Lower lobe of right lung (tissue), 2 donors: ENCODE measurements around the gene CHRND. TPM values are rescaled to one million over a fixed set of nuclear protein-coding genes. Genes with fewer than 3 reads are reported as not detected.

ENCODE experiments used
- ATAC-seq, 2 donors: fragments of 200-7000 bp; cut with Tn5 transposase; one replicate each; pipeline ENCODE4 v1.9.1; 2020 to 2022; ENCODE audit warnings: mild to moderate bottlenecking in 2 of 2, moderate library complexity in 2 of 2
- DNase-seq: peaks from one replicate; pipeline ENCODE4 v3.0.0-alpha.2; 2020
- H3K27ac ChIP-seq: fragments of 200-600 bp; one replicate; pipeline ENCODE4 v1.8.0; 2022
- H3K27me3 ChIP-seq: fragments of 200-600 bp; one replicate; pipeline ENCODE4 v1.8.0; 2022; ENCODE audit warnings: low read depth
- H3K36me3 ChIP-seq: fragments of 200-600 bp; one replicate; pipeline ENCODE4 v1.8.0; 2022; ENCODE audit warnings: mild to moderate bottlenecking
- H3K4me1 ChIP-seq: fragments of 200-600 bp; one replicate; pipeline ENCODE4 v1.8.0; 2022
- H3K4me3 ChIP-seq: fragments of 200-600 bp; one replicate; pipeline ENCODE4 v1.8.0; 2022; ENCODE audit warnings: mild to moderate bottlenecking
- H3K9me3 ChIP-seq: fragments of 200-600 bp; one replicate; pipeline ENCODE4 v1.8.0; 2022
- CTCF ChIP-seq: fragments of 200-600 bp; IDR thresholded peaks from one replicate; pipeline ENCODE4 v1.8.0; 2022; ENCODE audit warnings: antibody characterized with exemption, mild to moderate bottlenecking
- intact Hi-C: fragments of 100-400 bp; cut with DNase I; formaldehyde crosslinking; loops from one replicate; pipeline ENCODE4 v1.11.0; 2022
- total RNA-seq: library from RNA; stranded (reverse); fragmentation: NEBNext Ultra II Directional; extraction: Animal tissue kit (Norgen Biotek cat#: 25700); gene quantifications from one replicate; pipeline ENCODE4 v1.2.1, GENCODE V29; 2021
- donor health status: DM: no; HTN: yes; CAD: no; lungs with severe emphysema.

CHRND gene
- total RNA-seq, 1 donor from 2014 or later, result not detected

GRCh38 chr2:232511336-232511890, 14.5 kb upstream of the CHRND start:
- no peak overlapping the region for H3K4me3 ChIP-seq
- H3K27ac ChIP-seq, result no peak overlapping the region
- H3K9me3 ChIP-seq, result no peaks in the 10 kb centered on the region
- TF ChIP-seq CTCF, result no peak
- H3K4me1 ChIP-seq, result no peaks in the 10 kb centered on the region
- H3K36me3 ChIP-seq, result no peaks in the 10 kb centered on the region
- DNase-seq, result no peak
- peaks cover 16% of the 10 kb centered on the region for H3K27me3 ChIP-seq
- intact Hi-C loops, result no loop called here
- ATAC-seq, result no peak

- intact Hi-C loops, result no loop called here
- Histone ChIP-seq H3K4me3 (no peak overlapping the region), H3K36me3 (no peaks in the 10 kb centered on the region), H3K9me3 (no peaks in the 10 kb centered on the region), H3K27ac (no peak overlapping the region), H3K27me3 (peaks cover 11% of the 10 kb centered on the region), H3K4me1 (no peaks in the 10 kb centered on the region)
- no peak for TF ChIP-seq CTCF
- no peak for ATAC-seq
- no peak for DNase-seq
These were observed 13.4 kb upstream of the CHRND start for GRCh38 chr2:232512602-232513001.

- no peak for TF ChIP-seq CTCF
- H3K27me3 ChIP-seq, result peaks cover 8% of the 10 kb centered on the region
- DNase-seq, result no peak
- no peaks in the 10 kb centered on the region for H3K4me1 ChIP-seq
- no peak overlapping the region for H3K27ac ChIP-seq
- no peak for ATAC-seq
- H3K4me3 ChIP-seq, result no peak overlapping the region
- intact Hi-C loops, result no loop called here
- no peaks in the 10 kb centered on the region for H3K36me3 ChIP-seq
- no peaks in the 10 kb centered on the region for H3K9me3 ChIP-seq
These were observed 12.6 kb upstream of the CHRND start for GRCh38 chr2:232513353-232513752.

GRCh38 chr2:232515639-232516038, 10.3 kb upstream of the CHRND start:
- intact Hi-C loops, result no loop called here
- ATAC-seq (no peak), DNase-seq (no peak)
- TF ChIP-seq CTCF, result no peak
- H3K4me1 ChIP-seq, result no peaks in the 10 kb centered on the region
- no peaks in the 10 kb centered on the region for H3K9me3 ChIP-seq
- H3K27me3 ChIP-seq, result peaks cover 25% of the 10 kb centered on the region
- no peaks in the 10 kb centered on the region for H3K36me3 ChIP-seq
- H3K4me3 ChIP-seq, result no peak overlapping the region
- H3K27ac ChIP-seq, result no peak overlapping the region

GRCh38 chr2:232516551-232516950, 9.4 kb upstream of the CHRND start:
- Histone ChIP-seq H3K9me3 (no peaks in the 10 kb centered on the region), H3K36me3 (no peaks in the 10 kb centered on the region), H3K4me3 (no peak overlapping the region), H3K4me1 (peaks cover under 1% of the 10 kb centered on the region), H3K27me3 (peaks cover 33% of the 10 kb centered on the region), H3K27ac (no peak overlapping the region)
- DNase-seq, result no peak
- no peak for TF ChIP-seq CTCF
- intact Hi-C loops, result no loop called here
- no peak for ATAC-seq

GRCh38 chr2:232518844-232519243, 7.1 kb upstream of the CHRND start:
- no peak overlapping the region for H3K27ac ChIP-seq
- H3K36me3 ChIP-seq, result no peaks in the 10 kb centered on the region
- no peak for ATAC-seq
- H3K27me3 ChIP-seq, result peaks cover 49% of the 10 kb centered on the region
- no peaks in the 10 kb centered on the region for H3K9me3 ChIP-seq
- H3K4me3 ChIP-seq, result no peak overlapping the region
- intact Hi-C loops, result no loop called here
- no peak for TF ChIP-seq CTCF
- no peak for DNase-seq
- H3K4me1 ChIP-seq, result peaks cover 17% of the 10 kb centered on the region
